Activated naive CD8-positive, alpha-beta T cell treated with anti-CD3 and anti-CD28 coated beads, Interleukin-2, amount 50 U/mL, for 16 hours (primary cell): Measurements from ENCODE around the gene CD84.
"Not testable (repeated sequence)": the region's sequence is repeated elsewhere in the genome, so short reads cannot be mapped to it uniquely, and the experiment has no call there.

Source experiments
- DNase-seq: peaks from one replicate; pipeline ENCODE4 v3.0.0-alpha.2; 2020; ENCODE audit warnings: low read depth, low spot score

Gene CD84

DNA sequence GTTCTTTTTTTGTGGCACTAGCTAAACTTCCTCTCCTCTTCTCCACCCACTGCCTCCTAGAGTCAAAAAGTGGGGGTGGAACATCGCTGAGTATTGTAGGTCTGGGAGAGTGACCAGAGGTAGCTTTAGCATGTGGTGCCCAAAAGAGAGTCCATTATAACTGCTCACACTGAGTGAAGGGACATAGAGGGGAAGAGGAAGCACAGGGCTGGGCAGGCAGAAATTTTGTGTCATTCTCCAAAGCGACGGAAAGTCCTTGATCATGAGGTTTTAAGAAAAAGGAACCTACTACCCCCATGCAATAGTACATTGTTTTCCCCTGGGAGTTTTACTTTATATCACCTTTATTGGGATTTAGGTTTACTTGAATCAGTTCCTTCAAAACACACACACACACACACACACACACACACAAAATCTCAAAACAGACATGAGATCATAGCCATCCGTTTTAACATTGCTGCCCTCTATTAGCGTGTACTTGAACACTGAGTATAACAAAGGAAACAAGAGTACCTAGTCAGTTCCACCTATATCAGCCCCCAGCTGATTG is 4.1 kb downstream of the CD84 start:
- DNase-seq = no peak

DNA sequence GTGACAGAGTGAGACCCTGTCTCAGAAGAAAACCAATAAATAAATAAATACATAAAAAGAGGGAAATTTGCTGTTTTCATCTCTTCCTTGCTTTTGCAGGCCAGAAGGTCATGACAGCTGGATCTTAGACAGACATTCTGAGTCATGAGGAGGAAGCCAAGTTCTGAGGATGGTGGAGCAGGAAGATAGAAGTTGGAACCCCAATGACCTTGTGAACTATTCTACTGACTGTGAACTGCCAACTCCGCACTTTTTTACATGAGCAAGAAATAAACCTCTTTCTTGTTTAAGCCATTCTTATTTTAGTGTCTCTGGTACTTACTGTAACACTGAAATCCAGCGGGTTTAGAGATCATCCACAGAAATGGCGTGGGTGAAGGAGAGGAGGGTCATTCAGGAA is 8.5 kb downstream of the CD84 start:
- no peak for DNase-seq

DNA sequence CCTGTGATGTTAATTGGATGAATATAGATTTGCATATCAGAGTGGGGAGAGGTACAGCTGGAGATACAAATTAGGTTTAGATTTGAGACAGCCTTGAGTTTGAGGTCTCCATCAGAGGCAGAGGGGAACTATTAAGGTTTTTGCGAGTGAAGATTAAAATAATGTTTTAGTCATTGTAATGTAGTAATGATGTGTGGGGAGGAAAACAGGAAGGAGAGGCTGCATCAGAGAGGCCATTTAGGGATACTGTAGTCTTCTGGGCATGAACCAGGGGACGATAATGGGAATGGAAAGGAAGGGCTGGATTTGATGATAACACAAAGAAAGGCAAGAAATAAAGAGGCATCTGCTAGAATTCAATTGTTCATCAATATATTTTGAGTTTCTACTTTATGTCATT is 9.5 kb downstream of the CD84 start:
- no peak for DNase-seq

DNA sequence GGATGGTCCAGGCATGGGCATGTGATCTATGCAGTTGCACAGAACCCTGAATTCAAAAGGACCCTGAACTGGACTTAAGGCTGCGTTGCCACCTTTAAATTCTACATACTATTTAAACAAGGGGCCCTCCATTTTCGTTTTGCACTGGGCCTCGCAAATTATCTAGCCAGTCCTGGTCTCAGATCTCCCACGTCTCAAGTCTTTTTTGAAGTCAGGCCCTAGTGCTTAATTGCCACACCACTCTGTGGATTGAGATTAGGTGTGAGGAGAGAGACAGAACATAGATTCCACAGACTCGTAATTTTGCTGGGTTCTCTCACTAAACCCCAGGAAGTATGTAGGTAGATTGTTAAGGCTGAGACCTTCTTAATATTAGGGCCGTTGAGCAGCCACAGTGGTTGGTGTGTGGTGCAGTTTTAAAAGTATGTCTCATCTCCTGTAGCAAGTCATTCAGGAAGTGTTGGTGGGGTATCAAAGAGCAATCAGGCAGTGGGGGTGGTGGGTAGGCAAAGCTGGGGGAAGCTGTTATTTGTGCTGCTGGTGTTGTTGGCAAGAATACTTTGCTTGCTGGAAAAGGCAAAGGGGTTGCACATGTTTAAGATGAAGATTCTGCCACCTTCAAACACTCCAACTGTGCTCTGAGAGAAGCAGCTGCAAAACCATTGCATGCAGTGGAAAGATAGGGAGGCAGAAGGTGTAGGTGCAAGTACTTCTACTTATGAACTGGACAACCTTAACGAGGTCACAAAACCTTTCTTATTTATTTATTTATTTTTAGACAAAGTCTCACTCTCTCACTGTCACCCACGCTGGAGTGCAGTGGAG is 11.2 kb downstream of the CD84 start:
- DNase-seq = peak; percentile 50

DNA sequence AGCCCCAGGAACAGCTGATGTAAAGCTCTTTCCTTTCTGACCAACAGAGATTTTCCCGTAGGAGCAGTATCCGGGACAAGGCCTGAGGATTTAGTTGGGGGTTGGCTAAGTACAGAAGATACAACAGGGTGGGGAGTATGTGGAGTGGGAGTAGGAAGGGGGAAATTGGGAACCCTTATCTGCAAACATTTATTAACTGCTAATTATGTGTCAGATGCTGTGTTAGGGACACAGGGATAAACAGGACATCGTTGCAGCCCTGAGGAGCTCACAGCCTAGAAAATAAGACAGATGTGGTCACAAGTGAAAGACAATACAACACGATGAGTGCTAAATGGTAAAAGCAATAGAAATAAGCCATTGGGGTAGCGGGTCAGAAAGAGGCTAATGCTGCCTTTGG is 12.0 kb downstream of the CD84 start:
- DNase-seq = no peak

DNA sequence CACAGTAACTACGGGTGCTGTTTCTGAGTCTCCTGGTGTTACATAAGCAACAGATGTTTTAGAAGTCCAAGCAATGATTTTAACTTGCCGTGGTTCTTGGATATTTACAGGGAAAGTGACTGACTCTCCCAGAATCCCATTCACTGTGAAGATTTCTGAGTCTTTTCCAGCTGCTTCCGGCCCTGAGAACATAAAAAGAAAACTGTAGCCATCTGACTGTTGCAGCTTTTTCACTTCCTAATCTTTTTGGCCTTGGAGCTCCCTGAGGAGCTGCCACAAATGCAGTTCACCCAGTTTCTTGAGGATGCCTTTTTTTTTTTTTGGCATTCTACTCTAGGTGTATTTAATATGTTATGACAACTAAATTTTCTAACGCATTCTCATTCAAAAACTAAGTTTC is 13.7 kb downstream of the CD84 start:
- DNase-seq = no peak

DNA sequence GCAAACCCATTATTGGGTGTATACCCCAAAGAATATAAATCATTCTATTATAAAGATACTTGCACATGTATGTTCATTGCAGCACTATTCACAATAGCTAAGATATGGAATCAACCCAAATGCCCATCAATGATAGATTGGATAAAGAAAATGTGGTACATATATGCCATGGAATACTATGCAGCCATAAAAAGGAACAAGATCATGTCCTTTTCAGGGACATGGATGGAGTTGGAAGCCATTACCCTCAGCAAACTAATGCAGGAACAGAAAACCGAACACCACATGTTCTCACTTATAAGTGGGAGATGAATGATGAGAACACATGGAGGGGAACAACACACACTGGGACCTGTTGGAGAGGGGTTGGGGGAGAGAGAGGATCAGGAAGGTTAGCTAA is 16.1 kb downstream of the CD84 start:
- not testable (repeated sequence) for DNase-seq

DNA sequence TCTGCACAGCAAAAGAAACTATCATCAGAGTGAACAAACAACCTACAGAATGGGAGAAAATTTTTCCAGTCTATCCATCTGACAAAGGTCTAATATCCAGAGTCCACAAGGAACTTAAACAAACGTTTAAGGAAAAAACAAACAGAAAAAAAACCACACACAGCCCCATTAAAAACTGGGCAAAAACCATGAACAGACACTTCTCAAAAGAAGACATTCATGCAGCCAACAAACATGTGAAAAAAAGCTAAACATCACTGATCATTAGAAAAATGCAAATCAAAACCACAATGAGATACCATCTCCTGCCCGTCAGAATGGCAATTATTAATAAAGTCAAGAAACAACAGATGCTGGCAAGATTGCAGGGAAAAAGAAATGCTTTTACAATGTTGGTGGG is 16.6 kb downstream of the CD84 start:
- not testable (repeated sequence) for DNase-seq

DNA sequence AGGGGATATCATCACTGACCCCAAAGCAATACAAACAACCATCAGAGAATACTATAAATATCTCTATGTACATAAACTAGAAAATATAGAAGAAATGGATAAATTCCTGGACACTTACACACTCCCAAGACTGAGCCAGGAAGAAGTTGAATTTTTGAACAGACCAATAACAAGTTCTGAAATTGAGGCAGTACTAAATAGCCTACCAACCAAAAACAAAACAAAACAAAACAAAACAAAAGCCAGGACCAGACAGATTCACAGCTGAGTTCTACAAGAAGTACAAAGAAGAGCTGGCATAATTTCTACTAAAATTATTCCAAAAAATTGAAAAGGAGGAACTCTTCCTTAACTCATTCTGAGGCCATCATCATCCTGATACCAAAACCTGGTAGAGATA is 18.5 kb downstream of the CD84 start:
- no peak for DNase-seq

DNA sequence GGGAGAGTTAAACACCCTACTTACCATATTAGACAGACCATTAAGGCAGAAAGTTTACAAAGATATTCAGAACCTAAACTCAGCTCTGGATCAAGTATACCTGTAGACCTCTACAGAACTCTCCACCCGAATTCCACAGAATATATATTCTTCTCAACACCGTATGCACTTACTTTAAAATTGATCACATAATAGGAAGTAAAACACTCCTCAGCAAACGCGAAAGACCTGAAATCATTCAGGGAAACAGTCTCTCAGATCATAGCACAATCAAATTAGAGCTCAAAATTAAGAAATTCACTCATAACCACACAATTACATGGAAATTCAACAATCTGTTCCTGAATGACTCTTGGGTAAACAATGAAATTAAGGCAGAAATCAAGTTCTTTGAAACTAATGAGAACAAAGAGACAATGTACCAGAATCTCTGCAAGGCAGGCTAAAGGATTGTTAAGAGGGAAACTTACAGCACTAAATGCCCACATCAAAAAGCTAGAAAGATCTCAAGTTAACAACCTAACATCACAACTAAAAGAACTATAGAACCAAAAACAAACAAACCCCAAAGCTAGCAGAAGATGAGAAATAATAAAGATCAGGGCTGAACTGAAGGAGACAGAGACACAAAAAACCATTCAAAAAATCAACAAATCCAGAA is 19.1 kb downstream of the CD84 start:
- no peak for DNase-seq

DNA sequence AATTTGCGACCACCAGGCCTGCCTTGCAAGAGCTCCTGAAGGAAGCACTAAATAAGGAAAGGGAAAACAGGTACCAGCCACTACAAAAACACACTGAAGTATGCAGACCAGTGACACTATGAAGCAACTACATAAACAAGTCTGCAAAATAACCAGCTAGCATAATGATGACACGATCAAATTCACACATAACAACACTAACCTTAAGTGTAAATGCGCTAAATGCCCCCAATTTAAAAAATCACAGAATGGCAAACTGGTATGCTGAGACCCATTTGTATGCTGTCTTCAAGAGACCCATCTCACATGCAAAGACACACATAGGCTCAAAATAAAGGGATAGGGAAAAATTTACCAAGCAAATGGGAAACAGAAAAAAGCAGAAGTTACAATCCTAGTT is 19.9 kb downstream of the CD84 start:
- DNase-seq = not testable (repeated sequence)

DNA sequence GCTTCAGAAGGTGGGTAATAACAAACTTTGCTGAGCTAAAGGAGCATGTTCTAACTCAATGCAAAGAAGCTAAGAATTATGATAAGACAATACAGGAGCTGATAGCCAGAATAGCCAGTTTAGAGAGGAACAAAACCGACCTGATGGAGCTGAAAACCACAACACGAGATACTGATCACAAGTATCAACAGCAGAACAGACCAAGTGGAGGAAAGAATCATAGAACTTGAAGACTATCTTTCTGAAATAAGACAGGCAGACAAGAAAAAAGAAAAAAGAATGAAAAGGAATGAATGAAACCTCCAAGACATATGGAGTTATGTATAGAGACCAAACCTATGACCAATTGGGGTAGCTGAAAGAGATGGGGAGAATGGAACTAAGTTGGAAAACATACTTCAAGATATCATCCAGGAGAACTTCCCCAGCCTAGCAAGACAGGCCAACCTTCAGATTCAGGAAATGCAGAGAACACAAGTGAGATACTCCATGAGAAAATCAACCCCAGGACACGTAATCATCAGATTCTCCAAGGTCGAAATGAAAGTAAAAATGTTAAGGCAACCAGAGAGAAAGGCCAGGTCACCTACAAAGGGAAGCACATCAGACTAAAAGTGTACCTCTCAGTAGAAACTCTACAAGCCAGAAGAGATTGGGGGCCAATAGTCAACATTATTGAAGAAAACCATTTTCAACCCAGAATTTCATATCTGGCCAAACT is 20.5 kb downstream of the CD84 start:
- DNase-seq = no peak

DNA sequence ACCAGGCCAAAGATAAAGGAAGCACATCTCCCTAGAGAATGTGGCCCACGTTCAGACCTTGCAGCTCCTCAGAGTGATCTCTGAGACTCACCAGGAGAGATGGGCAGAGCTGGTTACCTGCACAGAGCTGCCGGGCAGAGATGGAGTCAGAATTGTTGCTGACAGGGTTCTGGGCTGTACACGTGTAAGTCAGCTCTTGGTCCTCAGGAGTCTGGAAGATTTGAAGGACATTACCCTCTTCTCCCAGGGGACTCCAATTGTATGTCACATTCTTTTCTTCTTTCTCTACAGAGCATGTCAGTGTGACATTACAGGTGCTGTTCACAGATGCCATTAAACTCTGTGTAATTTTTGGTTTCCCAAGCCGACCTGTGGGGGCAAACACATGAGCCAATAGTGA is 25.5 kb downstream of the CD84 start:
- no peak for DNase-seq

DNA sequence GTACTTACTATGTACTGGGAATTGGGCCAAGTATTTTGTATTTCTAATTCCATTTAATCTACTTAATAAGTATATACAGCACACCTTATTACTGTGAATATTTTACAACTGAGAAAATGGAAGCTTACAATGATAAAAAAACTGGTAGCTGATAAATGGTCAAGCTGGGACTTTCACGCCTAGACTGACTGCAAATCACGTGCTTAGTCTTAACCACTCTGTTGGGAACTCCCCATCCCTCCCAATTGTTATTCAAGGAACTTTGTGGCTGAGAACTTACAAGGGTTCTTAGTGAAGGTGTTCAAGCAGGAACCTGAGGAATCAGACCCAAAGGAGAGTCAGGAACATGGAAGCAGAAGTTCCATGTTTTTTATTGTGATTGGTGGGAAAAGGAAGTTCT is 26.9 kb downstream of the CD84 start:
- no peak for DNase-seq

DNA sequence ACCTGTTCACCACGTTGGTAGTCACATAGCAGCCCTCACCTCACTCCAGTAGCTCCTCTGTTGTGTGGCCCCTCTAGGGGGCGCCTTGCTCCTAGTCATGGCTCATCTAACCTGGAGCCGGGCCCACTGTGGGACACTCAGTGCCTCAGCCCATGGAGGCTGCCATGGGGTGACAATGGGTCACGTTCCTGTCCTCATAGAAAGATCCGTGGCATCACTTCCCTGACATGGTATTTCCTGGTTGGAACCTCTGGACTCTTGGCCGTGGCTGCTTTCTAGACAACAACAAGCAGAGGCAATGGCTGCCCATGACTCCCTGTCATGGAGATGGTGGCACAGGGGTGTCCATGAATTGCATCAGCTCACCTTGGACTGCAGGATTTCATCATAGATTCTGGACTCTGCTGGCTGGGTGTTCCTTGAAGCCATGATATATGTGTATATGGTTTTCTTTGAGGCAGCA is 28.7 kb downstream of the CD84 start:
- peak; percentile 13 for DNase-seq

DNA sequence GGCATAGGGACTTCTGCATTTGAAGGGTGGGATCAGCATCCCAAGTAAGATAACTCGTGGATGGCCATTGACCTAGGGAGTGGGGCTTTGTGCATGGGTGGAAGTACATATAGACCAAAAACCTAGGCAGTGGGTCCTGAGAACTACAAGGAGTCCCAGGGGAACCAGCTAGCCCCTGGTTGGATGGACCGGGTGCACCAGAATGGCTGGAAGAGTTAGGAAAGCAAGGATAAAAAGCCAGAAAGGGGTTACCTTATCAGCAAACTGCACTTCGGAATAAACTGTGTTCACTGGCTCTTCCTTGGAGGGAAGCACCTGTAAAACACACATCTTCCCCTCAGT is 29.7 kb downstream of the CD84 start:
- no peak for DNase-seq

DNA sequence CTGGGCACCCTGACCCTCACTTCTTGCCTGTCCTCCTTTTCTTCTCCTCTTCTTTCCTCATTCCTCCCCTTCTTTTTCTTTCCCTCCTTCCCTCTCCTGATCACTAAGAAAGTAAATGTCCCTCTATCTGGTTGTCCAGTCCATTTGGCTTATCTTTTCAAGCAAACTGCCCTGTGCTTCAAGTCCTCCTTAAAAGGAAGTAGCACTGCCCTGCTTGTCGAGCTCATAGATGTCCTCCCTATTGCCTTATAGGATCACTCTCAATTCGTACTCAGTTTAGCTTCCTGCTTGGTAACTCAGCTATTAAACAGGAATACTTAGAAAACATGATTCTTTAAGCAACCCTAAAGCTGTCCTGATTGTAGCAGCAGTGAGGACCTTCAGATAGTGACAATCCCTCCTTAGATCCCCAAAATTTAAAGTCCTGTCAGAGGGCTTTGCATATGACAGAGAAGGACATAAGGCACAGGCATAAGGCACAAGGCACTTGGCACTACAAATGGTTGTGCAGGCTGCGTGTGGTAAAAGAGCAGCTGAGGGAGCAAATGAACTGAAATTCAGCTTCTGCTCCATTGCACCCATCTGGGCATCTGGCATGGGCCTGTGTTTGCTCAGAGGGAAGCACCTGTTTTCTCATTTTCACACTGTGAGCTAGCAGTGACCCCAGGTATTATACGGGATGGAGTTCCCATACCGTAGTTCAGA is 30.2 kb downstream of the CD84 start:
- DNase-seq = no peak

DNA sequence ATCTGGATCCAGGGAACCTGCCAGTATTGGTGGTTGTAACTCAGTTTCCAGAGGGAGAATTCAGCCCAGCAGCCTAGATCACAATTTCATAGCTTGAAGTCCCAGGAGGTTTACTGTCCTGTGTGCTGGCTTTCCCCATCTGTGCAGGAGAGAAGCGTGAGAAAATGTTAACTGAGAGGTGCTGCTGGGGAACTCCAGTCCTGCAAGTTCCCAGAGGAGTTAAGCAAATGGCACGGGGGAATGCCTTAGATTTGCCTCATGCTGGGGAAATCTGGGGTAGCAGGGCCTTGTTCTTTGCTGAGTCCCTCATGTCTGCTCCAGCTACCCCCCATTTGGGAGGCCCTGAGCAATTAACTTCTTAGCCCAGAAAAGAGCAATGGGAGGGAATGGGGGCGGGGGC is 31.1 kb downstream of the CD84 start:
- DNase-seq = no peak

DNA sequence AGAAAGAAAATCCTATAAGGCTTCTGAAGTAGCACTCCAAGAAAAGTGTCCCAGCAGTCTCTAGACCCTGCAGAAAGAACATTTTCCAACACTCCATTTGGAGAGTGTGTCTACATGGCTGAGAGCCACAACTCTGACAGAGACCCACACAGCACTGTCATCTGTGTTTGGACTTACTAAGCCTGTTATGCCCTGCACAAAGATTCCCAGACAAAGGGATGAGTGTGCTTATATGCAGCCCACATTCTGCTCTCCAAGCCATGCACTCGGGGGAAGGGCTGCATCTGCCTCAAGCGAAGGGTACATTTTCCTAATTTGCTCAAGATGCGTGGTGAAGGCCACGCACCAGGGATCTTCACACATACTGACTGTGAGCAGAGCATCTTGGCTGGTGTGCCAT is 31.9 kb downstream of the CD84 start:
- DNase-seq = no peak

DNA sequence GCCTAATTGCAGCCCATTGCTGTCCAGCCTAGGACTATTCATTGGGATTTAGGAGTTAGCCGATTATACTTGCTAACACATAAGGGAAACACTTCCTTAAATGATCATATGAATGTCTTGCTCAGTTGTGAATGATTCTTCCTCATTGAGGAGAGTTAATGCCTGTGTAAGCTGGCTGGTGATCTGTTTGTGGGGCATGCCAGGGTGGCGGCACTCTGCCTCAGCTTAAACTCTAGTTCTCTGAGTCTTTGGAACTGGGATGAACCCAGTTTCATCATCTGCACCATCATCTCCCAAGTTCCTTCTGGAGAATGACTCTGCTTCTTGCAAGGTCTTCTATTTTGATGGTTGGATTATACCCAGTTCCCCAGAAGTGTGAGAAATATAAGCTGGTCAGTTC is 32.4 kb downstream of the CD84 start:
- DNase-seq = no peak

DNA sequence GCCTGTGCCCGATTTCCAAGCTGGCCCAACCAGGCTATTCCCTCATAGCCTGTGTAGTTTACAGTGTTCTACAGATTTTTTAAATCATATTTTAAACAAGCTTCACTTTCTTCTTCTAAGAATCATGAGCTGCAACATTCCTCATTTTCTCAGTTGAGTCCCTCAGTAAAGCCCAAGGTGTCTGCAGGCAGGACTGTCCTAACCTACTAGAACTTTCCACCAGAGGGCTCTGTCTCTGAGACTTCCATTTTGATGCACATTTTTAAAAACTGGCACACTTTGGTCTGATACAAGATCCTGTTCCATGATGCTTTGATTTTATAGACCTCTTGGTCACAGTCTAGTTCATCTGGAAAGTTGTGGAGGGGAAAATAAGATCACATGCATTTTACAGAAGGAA is 34.6 kb downstream of the CD84 start:
- no peak for DNase-seq
